Testis (tissue), 2 donors: Measurements from ENCODE around the gene RAPH1.

ENCODE experiments used
- POLR2A ChIP-seq: fragments of 450-650 bp; IDR thresholded peaks from one replicate; pipeline ENCODE4 v1.6.1; 2017; ENCODE audit warnings: antibody characterized with exemption, mild to moderate bottlenecking, moderate library complexity
- TF ChIP-seq, protein P1 (sequence below), 3 experiments: fragments of 450-650 bp in 2 of 3; fragments of 200-600 bp in 1 of 3; sonication (generic) in 1 of 3; IDR thresholded peaks; one replicate each; pipeline ENCODE4 v1.5.1; 2016 to 2019; ENCODE audit warnings: antibody characterized with exemption in 3 of 3, mild to moderate bottlenecking in 2 of 3, moderate library complexity in 1 of 3

DNA sequence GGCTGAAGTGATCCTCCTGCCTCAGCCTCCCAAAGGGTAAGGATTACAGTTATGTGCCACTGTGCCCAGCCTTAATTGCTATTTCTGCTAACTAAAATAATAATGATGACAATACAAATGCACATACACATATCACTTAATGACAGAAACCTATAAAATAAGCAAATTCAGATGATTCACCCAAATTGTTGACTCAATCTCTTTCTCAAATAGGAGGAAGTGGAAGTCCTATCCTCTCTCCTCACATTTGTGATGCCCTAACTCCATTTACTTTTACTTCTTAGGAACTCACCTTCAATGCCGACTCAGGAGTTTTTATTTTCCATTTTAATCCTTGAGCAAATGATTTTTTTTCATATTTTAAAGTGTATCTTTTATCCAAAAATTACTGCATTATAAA is 24.5 kb upstream of the RAPH1 start:
- TF ChIP-seq, protein P1, sequence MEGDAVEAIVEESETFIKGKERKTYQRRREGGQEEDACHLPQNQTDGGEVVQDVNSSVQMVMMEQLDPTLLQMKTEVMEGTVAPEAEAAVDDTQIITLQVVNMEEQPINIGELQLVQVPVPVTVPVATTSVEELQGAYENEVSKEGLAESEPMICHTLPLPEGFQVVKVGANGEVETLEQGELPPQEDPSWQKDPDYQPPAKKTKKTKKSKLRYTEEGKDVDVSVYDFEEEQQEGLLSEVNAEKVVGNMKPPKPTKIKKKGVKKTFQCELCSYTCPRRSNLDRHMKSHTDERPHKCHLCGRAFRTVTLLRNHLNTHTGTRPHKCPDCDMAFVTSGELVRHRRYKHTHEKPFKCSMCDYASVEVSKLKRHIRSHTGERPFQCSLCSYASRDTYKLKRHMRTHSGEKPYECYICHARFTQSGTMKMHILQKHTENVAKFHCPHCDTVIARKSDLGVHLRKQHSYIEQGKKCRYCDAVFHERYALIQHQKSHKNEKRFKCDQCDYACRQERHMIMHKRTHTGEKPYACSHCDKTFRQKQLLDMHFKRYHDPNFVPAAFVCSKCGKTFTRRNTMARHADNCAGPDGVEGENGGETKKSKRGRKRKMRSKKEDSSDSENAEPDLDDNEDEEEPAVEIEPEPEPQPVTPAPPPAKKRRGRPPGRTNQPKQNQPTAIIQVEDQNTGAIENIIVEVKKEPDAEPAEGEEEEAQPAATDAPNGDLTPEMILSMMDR (IDR thresholded peaks at IDR 0.05): no peak
- TF ChIP-seq POLR2A: no peak
